Mucosa of descending colon (tissue), 3 donors: Measurements from ENCODE around the gene ZNF366. TPM values are rescaled to one million over a fixed set of nuclear protein-coding genes. Genes with fewer than 3 reads are reported as not detected.

ENCODE experiments used
- ATAC-seq: fragments of 200-7000 bp; cut with Tn5 transposase; one replicate; pipeline ENCODE4 v1.9.1; 2020; ENCODE audit warnings: mild to moderate bottlenecking, moderate library complexity
- DNase-seq, 3 donors: peaks; one replicate each; pipeline ENCODE4 v3.0.0-alpha.2; 2020
- H3K36me3 ChIP-seq: fragments of 200-600 bp; one replicate; pipeline ENCODE4 v1.8.0; 2021; ENCODE audit warnings: low read depth, mild to moderate bottlenecking
- H3K4me1 ChIP-seq: fragments of 200-600 bp; one replicate; pipeline ENCODE4 v1.8.0; 2021; ENCODE audit warnings: low read depth, mild to moderate bottlenecking
- H3K4me3 ChIP-seq: fragments of 200-600 bp; one replicate; pipeline ENCODE4 v1.8.0; 2021; ENCODE audit warnings: mild to moderate bottlenecking
- H3K9me3 ChIP-seq: fragments of 200-600 bp; one replicate; pipeline ENCODE4 v1.8.0; 2021; ENCODE audit warnings: mild to moderate bottlenecking
- intact Hi-C, 2 donors: fragments of 100-400 bp; cut with DNase I in 1 of 2; cut with micrococcal nuclease in 1 of 2; formaldehyde crosslinking; loops; one replicate each; pipeline versions ENCODE4 v1.11.0 to v1.11.1; 2022; cut with DNase I, micrococcal nuclease
- total RNA-seq, 3 donors: library from RNA; stranded (reverse); fragmentation: NEBNext Ultra II Directional in 2 of 3; extraction: Animal tissue kit (Norgen Biotek cat#: 25700) in 2 of 3; gene quantifications; one replicate each; pipeline versions ENCODE4 v1.2.1 to v1.2.4, GENCODE V29; 2021 to 2023
- TF ChIP-seq, protein P1 (sequence below): fragments of 200-600 bp; IDR thresholded peaks from one replicate; pipeline ENCODE4 v1.8.0; 2022; ENCODE audit warnings: antibody characterized with exemption, mild to moderate bottlenecking
- donor health status: DM: no; HTN: no; CAD: no; lungs with moderate emphysema.
- donor health status: DM: no; HTN: no; CAD: no.
- donor health status: DM: no; HTN: yes; CAD: no.

Gene ZNF366
- total RNA-seq, 3 donors from 2014 or later = 0.96 to 1.6 (median 1.6) TPM

DNA sequence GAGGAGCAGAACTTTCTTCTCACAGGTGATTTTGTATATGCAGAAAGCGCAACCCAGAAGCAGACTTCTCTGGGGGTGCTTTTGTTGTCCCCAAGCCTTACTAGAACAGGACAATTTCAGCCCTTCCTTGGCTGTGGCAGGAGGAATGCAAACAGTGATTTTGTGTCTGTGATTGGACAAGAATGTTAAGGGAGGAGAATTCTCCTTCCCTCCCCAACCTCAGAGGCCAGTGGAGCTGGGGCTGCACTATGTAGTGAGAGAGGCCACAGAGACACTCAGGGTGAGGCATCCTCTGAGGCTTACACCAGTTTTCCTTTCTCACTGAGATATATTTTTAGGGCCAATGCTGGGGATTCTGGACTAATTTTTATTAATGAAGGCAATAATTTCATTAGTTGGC lies 58.8 kb downstream of the ZNF366 start:
- intact Hi-C loops = no loop called here
- Histone ChIP-seq H3K4me3 (no peak overlapping the region), H3K4me1 (peaks cover 10% of the 10 kb centered on the region), H3K36me3 (no peaks in the 10 kb centered on the region), H3K9me3 (no peaks in the 10 kb centered on the region)
- DNase-seq (no peak), ATAC-seq (no peak)
- TF ChIP-seq, protein P1, sequence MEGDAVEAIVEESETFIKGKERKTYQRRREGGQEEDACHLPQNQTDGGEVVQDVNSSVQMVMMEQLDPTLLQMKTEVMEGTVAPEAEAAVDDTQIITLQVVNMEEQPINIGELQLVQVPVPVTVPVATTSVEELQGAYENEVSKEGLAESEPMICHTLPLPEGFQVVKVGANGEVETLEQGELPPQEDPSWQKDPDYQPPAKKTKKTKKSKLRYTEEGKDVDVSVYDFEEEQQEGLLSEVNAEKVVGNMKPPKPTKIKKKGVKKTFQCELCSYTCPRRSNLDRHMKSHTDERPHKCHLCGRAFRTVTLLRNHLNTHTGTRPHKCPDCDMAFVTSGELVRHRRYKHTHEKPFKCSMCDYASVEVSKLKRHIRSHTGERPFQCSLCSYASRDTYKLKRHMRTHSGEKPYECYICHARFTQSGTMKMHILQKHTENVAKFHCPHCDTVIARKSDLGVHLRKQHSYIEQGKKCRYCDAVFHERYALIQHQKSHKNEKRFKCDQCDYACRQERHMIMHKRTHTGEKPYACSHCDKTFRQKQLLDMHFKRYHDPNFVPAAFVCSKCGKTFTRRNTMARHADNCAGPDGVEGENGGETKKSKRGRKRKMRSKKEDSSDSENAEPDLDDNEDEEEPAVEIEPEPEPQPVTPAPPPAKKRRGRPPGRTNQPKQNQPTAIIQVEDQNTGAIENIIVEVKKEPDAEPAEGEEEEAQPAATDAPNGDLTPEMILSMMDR = no peak

DNA sequence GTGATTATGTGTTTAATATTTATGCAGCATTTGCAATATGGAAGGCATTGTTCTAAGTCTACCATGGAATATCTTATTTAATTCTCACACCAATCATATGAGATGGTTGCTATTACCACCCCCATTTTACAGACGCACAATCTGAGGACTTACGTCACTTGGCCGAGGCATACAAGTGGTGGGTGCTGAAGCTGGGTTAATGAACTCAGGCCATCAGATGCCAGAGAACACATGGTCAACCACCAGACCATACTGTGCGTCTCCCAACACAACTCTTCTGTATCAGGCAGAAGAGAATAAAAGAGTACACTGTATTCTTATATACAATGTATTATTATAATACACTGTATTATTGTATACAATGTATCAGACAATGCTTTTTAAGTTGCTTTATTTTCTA lies 59.5 kb downstream of the ZNF366 start:
- TF ChIP-seq, protein P1 = no peak
- intact Hi-C loops = no loop called here
- Histone ChIP-seq H3K9me3 (no peaks in the 10 kb centered on the region), H3K36me3 (no peaks in the 10 kb centered on the region), H3K4me3 (no peak overlapping the region), H3K4me1 (peaks cover 10% of the 10 kb centered on the region)
- ATAC-seq (no peak), DNase-seq (no peak)

DNA sequence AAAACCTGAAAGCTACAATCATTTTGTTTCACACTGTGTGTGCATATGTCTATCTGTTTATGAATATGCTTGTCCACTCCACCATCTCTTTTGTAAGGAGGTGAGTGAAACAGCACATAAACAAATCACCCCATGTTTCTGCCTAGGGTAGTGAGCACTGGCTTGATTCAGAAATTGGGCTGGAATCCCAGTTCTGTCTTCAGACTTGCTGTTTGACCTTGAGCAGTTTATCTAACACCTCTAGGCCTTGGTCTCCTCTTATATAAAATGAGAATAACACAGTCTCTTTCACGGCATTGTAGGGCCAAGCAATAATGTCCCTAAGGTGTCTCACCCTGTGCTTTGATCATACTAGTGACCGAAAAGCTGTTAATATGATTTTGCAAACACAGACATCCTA lies 61.2 kb downstream of the ZNF366 start:
- TF ChIP-seq, protein P1 = no peak
- DNase-seq (no peak), ATAC-seq (no peak)
- Histone ChIP-seq H3K36me3 (no peaks in the 10 kb centered on the region), H3K9me3 (no peaks in the 10 kb centered on the region), H3K4me3 (no peak overlapping the region), H3K4me1 (no peaks in the 10 kb centered on the region)
- intact Hi-C loops = no loop called here

DNA sequence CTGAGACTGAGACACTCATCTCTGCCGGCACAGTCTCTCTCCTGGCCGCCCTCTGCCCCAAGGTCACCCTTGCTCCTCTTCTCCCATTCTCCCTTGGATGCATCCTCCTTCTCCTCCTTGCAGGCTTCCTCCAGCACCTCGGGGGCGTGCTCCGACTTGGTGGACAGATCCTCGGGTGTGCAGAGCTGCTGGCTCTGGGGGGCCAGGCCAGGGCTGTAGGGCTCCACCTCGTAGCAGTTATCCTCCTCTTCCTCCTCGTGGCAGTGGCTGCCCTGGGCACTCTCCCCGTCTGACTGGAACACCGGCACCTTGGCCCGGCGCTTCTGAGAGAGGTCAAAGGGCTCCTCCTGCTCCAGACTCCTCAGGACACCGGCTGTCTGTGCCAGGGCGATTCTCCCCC lies 63.3 kb downstream of the ZNF366 start:
- H3K4me3 ChIP-seq = no peak overlapping the region
- no peaks in the 10 kb centered on the region for H3K36me3 ChIP-seq
- TF ChIP-seq, protein P1 = no peak
- ATAC-seq = no peak
- H3K4me1 ChIP-seq = no peaks in the 10 kb centered on the region
- intact Hi-C loops = no loop called here
- no peak for DNase-seq
- no peaks in the 10 kb centered on the region for H3K9me3 ChIP-seq

DNA sequence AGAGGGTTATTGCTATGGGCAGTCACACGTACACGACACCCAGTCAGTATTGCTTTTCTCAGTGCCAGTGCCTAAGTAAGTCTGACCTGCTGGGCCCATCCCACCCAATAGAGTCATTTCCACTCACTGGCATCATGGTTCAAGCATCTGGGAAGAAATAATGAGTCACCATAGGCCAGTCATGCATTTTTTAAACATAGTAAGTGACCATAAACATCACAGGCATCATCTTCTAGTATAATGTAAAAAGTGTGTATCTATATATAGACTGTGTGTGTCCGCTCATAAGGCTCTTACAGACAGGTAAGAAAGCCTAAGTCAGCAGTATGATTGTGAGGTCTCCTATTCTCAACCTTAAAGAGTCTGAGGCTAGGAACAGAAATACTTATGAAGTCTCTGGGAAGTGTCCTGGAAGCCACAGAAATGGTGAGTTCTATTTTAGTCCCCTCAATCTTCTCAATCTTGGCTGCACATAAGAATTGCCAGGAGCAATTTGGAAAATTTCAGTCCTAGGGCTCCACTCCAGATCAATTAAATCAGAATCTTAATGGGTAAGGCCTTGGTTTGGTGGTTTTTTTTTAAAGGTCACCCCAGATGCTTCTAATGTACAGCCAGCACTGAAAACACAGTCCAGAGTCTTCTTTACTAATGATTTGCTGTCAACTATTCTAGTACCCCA lies 65.2 kb downstream of the ZNF366 start:
- no peak overlapping the region for H3K4me3 ChIP-seq
- TF ChIP-seq, protein P1 = no peak
- H3K36me3 ChIP-seq = no peaks in the 10 kb centered on the region
- no peaks in the 10 kb centered on the region for H3K4me1 ChIP-seq
- DNase-seq (no peak), ATAC-seq (no peak)
- intact Hi-C loops = no loop called here
- H3K9me3 ChIP-seq = no peaks in the 10 kb centered on the region
